Activated effector memory CD4-positive, alpha-beta T cell treated with anti-CD3 and anti-CD28 coated beads, Interleukin-2, amount 50 U/mL, for 16 hours (primary cell): ENCODE measurements around the gene AK8.
"Not testable (repeated sequence)": the region's sequence is repeated elsewhere in the genome, so short reads cannot be mapped to it uniquely, and the experiment has no call there.

ENCODE experiments used
- DNase-seq: peaks from one replicate; pipeline ENCODE4 v3.0.0-alpha.2; 2020

AK8 gene

GRCh38 chr9:132740526-132741309 is 137.4 kb downstream of the AK8 start:
- DNase-seq, result no peak

GRCh38 chr9:132739710-132740310 is 138.3 kb downstream of the AK8 start:
- DNase-seq, result no peak

GRCh38 chr9:132733260-132733815 is 144.7 kb downstream of the AK8 start:
- DNase-seq, result no peak

- no peak for DNase-seq
These were observed 145.5 kb downstream of the AK8 start for GRCh38 chr9:132732326-132733259.

GRCh38 chr9:132731230-132731629 is 146.9 kb downstream of the AK8 start:
- DNase-seq, result no peak

- no peak for DNase-seq
These were observed 147.7 kb downstream of the AK8 start for GRCh38 chr9:132730054-132731033.

GRCh38 chr9:132729235-132729890 is 148.7 kb downstream of the AK8 start:
- DNase-seq, result no peak

- DNase-seq, result no peak
These were observed 149.6 kb downstream of the AK8 start for GRCh38 chr9:132728497-132728896.

- DNase-seq, result no peak
These were observed 150.0 kb downstream of the AK8 start for GRCh38 chr9:132728071-132728470.

- DNase-seq, result no peak
These were observed 151.4 kb downstream of the AK8 start for GRCh38 chr9:132726576-132727130.

GRCh38 chr9:132725306-132725705 is 152.8 kb downstream of the AK8 start:
- no peak for DNase-seq

- DNase-seq, result no peak
These were observed 154.3 kb downstream of the AK8 start for GRCh38 chr9:132723809-132724208.

GRCh38 chr9:132722564-132723065 is 155.5 kb downstream of the AK8 start:
- no peak for DNase-seq

GRCh38 chr9:132721661-132722060 is 156.4 kb downstream of the AK8 start:
- no peak for DNase-seq

GRCh38 chr9:132718381-132718928 is 159.6 kb downstream of the AK8 start:
- DNase-seq, result not testable (repeated sequence)

GRCh38 chr9:132717326-132717945 is 160.6 kb downstream of the AK8 start:
- no peak for DNase-seq

GRCh38 chr9:132716007-132716406 is 162.1 kb downstream of the AK8 start:
- no peak for DNase-seq

- DNase-seq, result no peak
These were observed 165.3 kb downstream of the AK8 start for GRCh38 chr9:132712753-132713152.

- no peak for DNase-seq
These were observed 166.2 kb downstream of the AK8 start for GRCh38 chr9:132711846-132712245.

- DNase-seq, result not testable (repeated sequence)
These were observed 166.9 kb downstream of the AK8 start for GRCh38 chr9:132711152-132711551.
